Rectal smooth muscle tissue (tissue), 1 donor: ENCODE measurements around the gene TACC3.

Experiments
- H3K27ac ChIP-seq: one replicate; pipeline ENCODE4 v1.7.0; 2013; ENCODE audit warnings: low read depth, low read length, inconsistent platforms
- H3K27me3 ChIP-seq: one replicate; pipeline ENCODE4 v1.7.0; 2013; ENCODE audit warnings: low read length; ENCODE audit not compliant: control insufficient read depth, insufficient read depth
- H3K36me3 ChIP-seq: one replicate; pipeline ENCODE4 v1.7.0; 2013; ENCODE audit warnings: low read length; ENCODE audit not compliant: control insufficient read depth, insufficient read depth
- H3K4me1 ChIP-seq: one replicate; pipeline ENCODE4 v1.7.0; 2013; ENCODE audit warnings: low read length; ENCODE audit not compliant: control insufficient read depth, insufficient read depth
- H3K4me3 ChIP-seq: one replicate; pipeline ENCODE4 v1.7.0; 2013; ENCODE audit warnings: low read length
- H3K9ac ChIP-seq: one replicate; pipeline ENCODE4 v1.7.0; 2013; ENCODE audit warnings: low read length

Gene TACC3

DNA sequence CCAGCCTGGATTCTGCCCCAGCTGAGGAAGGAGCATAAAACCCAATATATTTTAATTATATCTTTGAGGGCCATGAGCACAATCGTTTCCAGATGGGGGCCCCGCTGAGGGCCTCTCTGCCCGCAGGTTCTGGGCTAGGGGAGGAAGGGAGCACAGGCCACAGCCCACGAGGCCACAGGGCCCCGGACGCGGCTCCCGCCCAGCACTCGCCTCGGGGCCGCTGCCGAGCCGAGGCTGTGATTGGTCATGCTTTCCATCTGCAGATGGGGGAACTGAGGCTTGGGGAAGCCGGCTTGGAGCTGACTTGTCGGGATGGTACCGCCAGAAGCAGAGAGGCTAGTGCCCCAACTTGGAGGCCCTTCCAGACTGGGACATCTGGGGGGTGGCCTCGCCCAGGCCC is 34.0 kb downstream of the TACC3 start:
- Histone ChIP-seq H3K9ac (no peak overlapping the region), H3K4me1 (no peaks in the 10 kb centered on the region), H3K27ac (no peak overlapping the region), H3K36me3 (no peaks in the 10 kb centered on the region), H3K27me3 (no peaks in the 10 kb centered on the region), H3K4me3 (no peak overlapping the region)

GRCh38 chr4:1756079-1756478 is 34.8 kb downstream of the TACC3 start:
- Histone ChIP-seq H3K4me1 (no peaks in the 10 kb centered on the region), H3K27me3 (no peaks in the 10 kb centered on the region), H3K4me3 (no peak overlapping the region), H3K9ac (no peak overlapping the region), H3K27ac (no peak overlapping the region), H3K36me3 (no peaks in the 10 kb centered on the region)

GRCh38 chr4:1756893-1757779 is 35.8 kb downstream of the TACC3 start:
- no peaks in the 10 kb centered on the region for H3K4me1 ChIP-seq
- H3K4me3 ChIP-seq = no peak overlapping the region
- H3K27me3 ChIP-seq = no peaks in the 10 kb centered on the region
- no peaks in the 10 kb centered on the region for H3K36me3 ChIP-seq
- no peak overlapping the region for H3K9ac ChIP-seq
- no peak overlapping the region for H3K27ac ChIP-seq

- Histone ChIP-seq H3K4me3 (no peak overlapping the region), H3K4me1 (no peaks in the 10 kb centered on the region), H3K27me3 (no peaks in the 10 kb centered on the region), H3K27ac (no peak overlapping the region), H3K9ac (no peak overlapping the region), H3K36me3 (no peaks in the 10 kb centered on the region)
Measured at GRCh38 chr4:1757836-1758235, 36.5 kb downstream of the TACC3 start.

GRCh38 chr4:1758306-1759121 is 37.2 kb downstream of the TACC3 start:
- no peak overlapping the region for H3K27ac ChIP-seq
- no peaks in the 10 kb centered on the region for H3K36me3 ChIP-seq
- no peak overlapping the region for H3K9ac ChIP-seq
- H3K4me1 ChIP-seq = no peaks in the 10 kb centered on the region
- no peaks in the 10 kb centered on the region for H3K27me3 ChIP-seq
- no peak overlapping the region for H3K4me3 ChIP-seq

DNA sequence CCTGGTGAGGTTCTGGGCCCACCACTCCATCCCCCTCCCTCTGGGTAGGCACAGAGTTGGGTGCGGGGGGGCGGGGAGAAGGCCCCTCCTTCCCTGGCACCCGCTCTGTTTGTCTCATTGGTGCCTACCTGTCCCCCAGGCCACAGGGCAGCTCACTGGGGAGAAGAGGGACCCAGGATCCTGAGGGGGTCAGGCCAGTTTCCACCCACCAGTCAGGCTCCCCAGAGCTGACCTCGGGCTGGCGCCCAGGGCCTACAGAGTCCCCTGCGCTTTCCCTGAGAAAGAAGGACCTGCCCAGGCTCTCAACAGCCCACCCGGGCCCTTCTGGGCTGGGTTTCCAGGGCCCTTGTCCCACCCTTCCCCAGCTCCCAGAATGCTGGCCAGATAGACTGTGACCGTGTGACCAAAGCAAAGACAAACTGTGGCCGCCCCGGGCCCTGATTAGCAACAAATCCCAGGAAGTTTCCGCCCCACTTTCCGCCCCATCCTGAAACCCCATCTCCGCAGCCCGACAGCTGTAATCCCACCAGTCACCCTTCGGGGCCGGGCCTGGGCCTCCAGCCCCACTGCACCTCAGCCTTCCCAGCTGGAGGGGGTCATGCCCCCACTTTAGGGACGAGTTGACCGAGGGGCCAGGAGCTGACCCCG is 38.0 kb downstream of the TACC3 start:
- Histone ChIP-seq H3K27me3 (no peaks in the 10 kb centered on the region), H3K27ac (no peak overlapping the region), H3K9ac (no peak overlapping the region), H3K36me3 (no peaks in the 10 kb centered on the region), H3K4me3 (no peak overlapping the region), H3K4me1 (peaks cover 2% of the 10 kb centered on the region)

DNA sequence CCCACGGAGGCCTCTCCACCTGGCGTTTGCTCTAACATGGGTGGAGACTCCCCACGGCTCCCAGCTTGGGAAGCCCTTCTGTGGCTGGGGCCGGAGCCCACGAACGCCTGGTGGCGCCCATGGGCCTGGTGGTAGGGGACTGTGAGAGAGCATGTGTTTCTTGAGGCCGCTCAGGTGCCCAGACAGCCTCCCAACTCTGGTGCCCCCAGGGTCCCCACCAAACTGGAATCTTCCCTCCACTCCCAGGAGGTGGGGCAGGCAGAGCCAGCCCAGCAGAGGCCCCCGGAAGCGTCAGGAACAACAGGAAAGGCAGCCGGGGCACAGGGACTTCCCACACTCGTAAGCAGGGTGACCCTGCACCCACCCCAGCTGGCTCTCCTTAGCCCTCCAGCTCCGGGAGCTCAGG is 38.5 kb downstream of the TACC3 start:
- Histone ChIP-seq H3K4me3 (no peak overlapping the region), H3K36me3 (no peaks in the 10 kb centered on the region), H3K9ac (no peak overlapping the region), H3K27ac (no peak overlapping the region), H3K4me1 (peaks cover 2% of the 10 kb centered on the region), H3K27me3 (no peaks in the 10 kb centered on the region)

DNA sequence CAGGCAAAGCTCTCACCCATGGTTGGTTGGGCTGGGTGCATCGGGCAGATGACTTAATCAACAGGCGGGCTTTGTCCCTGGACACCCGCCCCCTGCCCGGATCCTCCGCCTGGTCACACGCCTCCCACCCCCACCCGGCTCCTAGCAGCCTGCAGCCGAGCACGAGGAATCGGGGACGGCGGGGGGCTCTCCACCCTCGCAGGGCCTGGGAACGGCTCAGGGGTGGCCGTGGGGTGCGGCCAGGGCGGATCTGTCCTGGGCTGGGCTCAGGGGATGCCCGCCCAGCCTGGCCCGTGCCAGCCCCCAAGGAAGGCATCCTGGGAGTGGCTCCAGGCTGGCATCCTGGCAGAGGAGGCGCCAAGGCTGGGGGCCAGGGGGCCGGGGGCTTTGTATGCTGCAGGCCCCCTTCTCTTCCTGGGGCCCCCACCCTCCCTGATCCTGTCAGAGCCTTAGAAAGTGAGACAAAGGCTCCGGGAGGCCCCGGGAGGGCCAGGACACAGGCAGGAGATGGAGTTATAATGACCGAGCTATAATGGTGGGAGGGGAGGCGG is 39.3 kb downstream of the TACC3 start:
- H3K4me3 ChIP-seq = no peak overlapping the region
- H3K4me1 ChIP-seq = peaks cover 2% of the 10 kb centered on the region
- peaks cover 5% of the 10 kb centered on the region for H3K27me3 ChIP-seq
- no peak overlapping the region for H3K9ac ChIP-seq
- H3K27ac ChIP-seq = no peak overlapping the region
- H3K36me3 ChIP-seq = no peaks in the 10 kb centered on the region

- Histone ChIP-seq H3K27me3 (peaks cover 9% of the 10 kb centered on the region), H3K4me3 (no peak overlapping the region), H3K27ac (no peak overlapping the region), H3K9ac (no peak overlapping the region), H3K4me1 (peaks cover 2% of the 10 kb centered on the region), H3K36me3 (no peaks in the 10 kb centered on the region)
Measured at GRCh38 chr4:1761130-1761689, 39.9 kb downstream of the TACC3 start.

DNA sequence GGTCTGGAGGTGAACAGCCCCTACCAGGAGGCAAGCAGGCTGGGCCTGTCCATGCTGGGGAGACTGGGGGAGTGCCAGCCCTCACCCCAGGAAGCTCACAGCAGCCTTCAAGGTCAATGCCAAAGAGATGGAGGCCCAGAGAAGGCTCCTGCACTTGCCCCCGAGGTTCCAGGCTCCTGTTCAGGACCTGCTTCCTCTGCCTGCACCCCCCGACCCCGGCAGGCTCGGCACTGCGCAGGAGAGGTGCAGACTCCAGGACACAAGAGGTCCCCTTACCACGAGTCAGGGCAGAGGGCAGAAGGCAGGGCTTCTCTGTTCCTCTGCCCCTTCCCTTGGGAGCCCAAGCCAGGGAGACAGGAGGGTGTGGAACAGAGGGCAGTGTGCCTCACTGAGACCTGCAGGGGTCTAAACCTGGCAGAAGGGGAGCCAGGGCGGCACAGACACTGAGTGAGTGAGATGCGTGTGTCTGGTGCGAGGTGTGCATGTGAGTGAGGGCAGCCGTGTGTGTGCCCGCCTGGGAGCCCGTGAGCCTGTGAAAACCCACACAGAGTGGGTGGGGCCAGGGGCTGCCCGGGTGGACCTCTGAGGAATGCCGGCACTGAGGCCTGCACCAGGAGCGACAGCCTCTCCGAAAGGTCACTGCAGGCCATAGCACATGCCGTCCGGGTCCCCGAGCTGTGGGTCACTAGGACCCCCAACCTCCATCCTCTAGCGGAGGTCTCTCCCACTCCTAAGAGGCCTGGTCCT is 41.1 kb downstream of the TACC3 start:
- Histone ChIP-seq H3K27ac (no peak overlapping the region), H3K9ac (no peak overlapping the region), H3K27me3 (peaks cover 11% of the 10 kb centered on the region)

GRCh38 chr4:1763070-1763549 is 41.8 kb downstream of the TACC3 start:
- no peak overlapping the region for H3K27ac ChIP-seq
- peaks cover 2% of the 10 kb centered on the region for H3K4me1 ChIP-seq
- no peaks in the 10 kb centered on the region for H3K36me3 ChIP-seq
- no peak overlapping the region for H3K9ac ChIP-seq
- peaks cover 14% of the 10 kb centered on the region for H3K27me3 ChIP-seq
- H3K4me3 ChIP-seq = no peak overlapping the region

More for the DNA sequence above, 41.1 kb downstream of the TACC3 start:
- peaks cover 2% of the 10 kb centered on the region for H3K4me1 ChIP-seq
- no peak overlapping the region for H3K4me3 ChIP-seq
- H3K36me3 ChIP-seq = no peaks in the 10 kb centered on the region
